Large intestine (tissue), 3 donors: ENCODE data around the gene NHS. TPM values are rescaled to one million over a fixed set of nuclear protein-coding genes. Genes with fewer than 3 reads are reported as not detected.

Experiments
- DNase-seq, 2 donors: peaks; one replicate each; pipeline versions ENCODE4 v3.0.0 to v3.0.0-alpha.2; 2013
- H3K27ac ChIP-seq: one replicate; pipeline ENCODE4 v1.5.1; 2013; ENCODE audit warnings: low read length
- H3K27me3 ChIP-seq: 2 replicates; pipeline ENCODE4 v1.6.1; 2013; ENCODE audit warnings: low read length; ENCODE audit not compliant: control insufficient read depth, insufficient read depth
- H3K36me3 ChIP-seq: 2 replicates; pipeline ENCODE4 v1.6.1; 2013; ENCODE audit warnings: low read length; ENCODE audit not compliant: control insufficient read depth, insufficient read depth
- H3K4me1 ChIP-seq: one replicate; pipeline ENCODE4 v1.6.1; 2013; ENCODE audit warnings: low read length; ENCODE audit not compliant: control insufficient read depth, insufficient read depth
- H3K4me3 ChIP-seq: one replicate; pipeline ENCODE4 v1.5.1; 2013; ENCODE audit warnings: low read length
- H3K9me3 ChIP-seq: one replicate; pipeline ENCODE4 v1.6.1; 2013; ENCODE audit warnings: mild to moderate bottlenecking, low read depth, low read length, moderate library complexity; ENCODE audit not compliant: control insufficient read depth
- WGBS: methylation state at CpG from one replicate; pipeline ENCODE4 v1.1.5; 2013; ENCODE audit warnings: low lambda C conversion rate; ENCODE audit not compliant: insufficient coverage; 5-methylcytosine and 5-hydroxymethylcytosine counted together
- polyA plus RNA-seq: library from polyadenylated mRNA; unstranded; fragments of 120-200 nt; gene quantifications from one replicate; pipeline ENCODE4 v1.2.1, GENCODE V29; 2013

The NHS gene
- polyA plus RNA-seq, 1 donor = 6.6 TPM

- no peak overlapping the region for H3K27ac ChIP-seq
- no peak overlapping the region for H3K4me3 ChIP-seq
- H3K36me3 ChIP-seq = no peaks in the 10 kb centered on the region
- no peak for DNase-seq
- no peaks in the 10 kb centered on the region for H3K27me3 ChIP-seq
- H3K4me1 ChIP-seq = no peaks in the 10 kb centered on the region
- H3K9me3 ChIP-seq = no peaks in the 10 kb centered on the region
Observed at GRCh38 chrX:17679261-17679660, 304.3 kb downstream of the NHS start.

DNA sequence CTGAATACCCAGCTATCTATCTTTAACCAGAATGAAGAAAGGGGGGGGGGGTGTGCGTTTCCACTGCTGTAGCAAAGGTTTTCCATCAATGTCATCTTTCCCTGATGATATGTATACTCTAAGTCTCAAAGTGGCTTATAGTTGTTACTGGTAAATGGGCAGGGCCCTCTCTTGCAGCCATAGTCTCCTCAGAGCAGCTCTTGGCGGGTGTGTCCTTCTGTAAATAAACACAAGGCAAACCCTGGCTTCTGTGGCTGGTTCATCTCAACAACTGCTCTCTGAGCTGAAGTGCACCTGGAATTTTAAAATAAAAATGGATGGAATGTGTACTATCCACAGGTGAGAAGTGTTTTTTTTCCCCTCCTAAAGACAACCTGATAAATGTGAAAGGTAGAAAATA, 304.8 kb downstream of the NHS start:
- H3K4me1 ChIP-seq = no peaks in the 10 kb centered on the region
- H3K4me3 ChIP-seq = no peak overlapping the region
- no peaks in the 10 kb centered on the region for H3K9me3 ChIP-seq
- no peak overlapping the region for H3K27ac ChIP-seq
- no peak for DNase-seq
- no peaks in the 10 kb centered on the region for H3K27me3 ChIP-seq
- WGBS = no CpG with 5 or more reads among the region's 2 CpGs
- no peaks in the 10 kb centered on the region for H3K36me3 ChIP-seq

DNA sequence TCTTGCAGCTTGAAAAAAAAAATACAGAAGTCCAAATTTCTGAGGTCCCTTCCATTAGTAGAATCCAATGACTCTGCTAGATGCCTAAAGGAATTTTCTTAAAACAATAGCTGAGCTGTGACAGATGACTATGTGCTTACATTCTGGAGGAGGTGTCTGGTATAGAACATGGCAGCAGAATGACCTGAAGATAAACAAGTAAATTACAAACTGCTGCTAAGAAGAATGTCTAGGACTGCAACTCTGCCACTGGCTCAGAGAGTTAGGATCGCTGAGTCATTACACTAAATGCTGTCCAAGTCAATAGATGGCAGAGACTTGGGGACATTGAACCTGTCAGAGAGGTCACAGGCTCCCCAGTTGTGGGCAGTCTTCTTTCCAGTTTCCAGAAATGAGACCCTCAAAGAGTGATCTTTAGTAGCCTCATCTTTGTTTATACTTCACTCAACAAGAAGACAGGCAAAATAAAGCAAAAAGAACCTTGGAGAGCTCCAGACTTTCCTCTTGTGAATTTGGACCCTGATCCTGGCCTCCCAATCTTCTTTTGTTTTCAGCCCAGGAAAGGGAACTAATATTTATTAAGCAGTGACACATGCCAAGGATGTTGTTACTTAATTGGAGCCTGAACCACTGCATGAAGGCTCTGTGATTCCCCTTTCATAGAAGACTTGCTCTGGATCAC, 305.9 kb downstream of the NHS start:
- DNase-seq = no peak
- H3K27ac ChIP-seq = no peak overlapping the region
- no CpG with 5 or more reads among the region's 1 CpG for WGBS
- no peaks in the 10 kb centered on the region for H3K4me1 ChIP-seq
- no peaks in the 10 kb centered on the region for H3K36me3 ChIP-seq
- H3K9me3 ChIP-seq = no peaks in the 10 kb centered on the region
- H3K27me3 ChIP-seq = no peaks in the 10 kb centered on the region
- no peak overlapping the region for H3K4me3 ChIP-seq

- no peaks in the 10 kb centered on the region for H3K36me3 ChIP-seq
- H3K4me3 ChIP-seq = no peak overlapping the region
- no peak overlapping the region for H3K27ac ChIP-seq
- H3K27me3 ChIP-seq = no peaks in the 10 kb centered on the region
- DNase-seq = no peak
- no peaks in the 10 kb centered on the region for H3K4me1 ChIP-seq
- no peaks in the 10 kb centered on the region for H3K9me3 ChIP-seq
- WGBS = no CpG with 5 or more reads among the region's 2 CpGs
Observed at GRCh38 chrX:17682259-17682658, 307.3 kb downstream of the NHS start.

DNA sequence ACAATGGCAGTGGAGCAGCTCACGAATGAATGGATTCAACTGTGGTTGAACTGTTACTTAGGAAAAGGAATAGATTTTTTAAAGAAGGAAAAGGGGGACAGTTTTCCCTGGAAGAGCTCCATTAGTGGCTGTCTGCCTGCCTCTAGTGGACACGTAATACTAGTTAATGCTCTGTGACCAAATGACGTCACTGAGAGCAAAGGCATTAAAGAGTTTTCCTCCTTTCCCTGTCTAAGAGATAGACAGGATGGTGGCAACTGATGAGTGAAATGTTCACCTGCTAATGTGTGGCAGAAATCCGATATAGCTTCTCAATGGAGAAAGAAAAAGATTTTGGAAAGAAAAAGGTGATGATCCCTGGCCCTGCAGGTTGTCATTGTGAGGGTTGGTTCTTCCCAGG, 310.0 kb downstream of the NHS start:
- DNase-seq = no peak
- no CpG with 5 or more reads among the region's 4 CpGs for WGBS
- Histone ChIP-seq H3K4me1 (no peaks in the 10 kb centered on the region), H3K9me3 (no peaks in the 10 kb centered on the region), H3K27me3 (no peaks in the 10 kb centered on the region), H3K27ac (no peak overlapping the region), H3K36me3 (no peaks in the 10 kb centered on the region), H3K4me3 (no peak overlapping the region)

DNA sequence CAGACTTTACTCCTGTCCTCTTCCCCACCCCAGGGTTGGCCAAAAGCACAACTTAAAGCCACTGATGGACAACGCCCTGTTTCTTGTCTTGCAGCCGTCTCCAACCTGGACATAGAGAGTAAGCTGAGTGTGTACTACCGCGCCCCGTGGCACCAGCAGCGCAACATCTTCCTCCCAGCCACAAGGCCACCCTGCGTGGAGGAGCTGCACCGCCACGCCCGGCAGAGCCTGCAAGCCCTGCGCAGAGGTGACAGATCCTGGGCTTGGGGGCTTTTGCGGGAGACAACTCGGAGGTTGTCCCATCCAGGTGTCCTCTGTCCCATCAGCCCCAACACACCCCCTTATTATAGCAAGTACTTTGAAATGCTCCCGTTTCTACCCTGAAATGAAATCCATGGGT, 312.6 kb downstream of the NHS start:
- Histone ChIP-seq H3K4me3 (no peak overlapping the region), H3K27me3 (no peaks in the 10 kb centered on the region), H3K4me1 (no peaks in the 10 kb centered on the region), H3K36me3 (no peaks in the 10 kb centered on the region), H3K9me3 (no peaks in the 10 kb centered on the region), H3K27ac (no peak overlapping the region)
- no peak for DNase-seq
- no CpG with 5 or more reads among the region's 14 CpGs for WGBS

DNA sequence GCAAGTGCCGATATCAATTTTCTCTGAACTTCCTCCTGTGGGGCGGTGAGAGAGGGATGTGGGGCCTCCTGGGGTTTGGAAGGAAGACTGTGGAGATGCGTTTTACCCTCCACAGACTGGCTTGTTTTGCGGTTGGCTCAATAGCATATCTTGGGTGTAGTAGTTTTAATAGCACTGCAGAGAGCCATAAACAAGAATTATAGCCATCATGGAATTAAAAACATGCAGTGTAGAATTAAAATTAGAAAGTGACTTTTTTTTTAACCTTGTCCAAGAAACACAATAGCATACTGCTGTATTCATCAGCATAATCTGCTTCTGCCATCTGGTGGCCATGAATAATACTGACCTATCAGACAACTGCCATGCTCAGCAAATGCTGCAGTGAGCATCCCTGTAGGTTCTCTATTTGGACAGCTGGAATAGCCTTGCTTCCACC, 315.0 kb downstream of the NHS start:
- no peaks in the 10 kb centered on the region for H3K4me1 ChIP-seq

DNA sequence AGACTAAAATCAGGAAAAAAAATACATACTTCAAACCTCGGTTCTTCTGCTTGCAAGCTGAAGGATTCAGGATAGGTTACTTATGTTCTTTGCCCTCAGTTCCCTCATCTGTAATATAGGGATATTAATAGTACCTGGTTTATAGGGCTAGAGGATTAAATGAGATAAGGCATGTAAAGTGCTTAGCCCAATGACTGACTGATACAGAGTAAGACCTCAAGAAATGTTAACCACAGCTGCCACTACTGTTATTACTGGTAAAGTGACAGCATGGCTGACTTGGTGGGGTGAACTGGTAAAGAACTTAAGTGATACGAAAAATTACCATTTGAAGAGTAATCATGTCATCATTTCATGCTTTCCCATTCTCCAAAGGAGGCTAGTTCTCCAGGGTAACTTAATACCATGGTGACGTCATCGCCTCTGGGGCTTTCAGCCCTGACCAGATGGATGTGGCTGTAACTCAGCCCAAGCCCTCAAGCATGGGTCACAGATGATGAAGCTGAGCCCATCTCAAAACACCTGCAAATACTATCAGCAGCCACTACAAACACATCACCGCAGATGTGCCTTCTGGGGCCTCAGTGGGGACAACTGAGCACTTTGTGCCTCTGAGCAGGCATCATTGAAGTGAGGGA, 317.8 kb downstream of the NHS start:
- H3K4me1 ChIP-seq = no peaks in the 10 kb centered on the region
- H3K27ac ChIP-seq = no peak overlapping the region
- H3K27me3 ChIP-seq = no peaks in the 10 kb centered on the region
- no peak for DNase-seq
- WGBS = no CpG with 5 or more reads among the region's 5 CpGs
- H3K36me3 ChIP-seq = no peaks in the 10 kb centered on the region
- H3K9me3 ChIP-seq = no peaks in the 10 kb centered on the region
- H3K4me3 ChIP-seq = no peak overlapping the region

More for the DNA sequence above, 315.0 kb downstream of the NHS start:
- WGBS = no CpG with 5 or more reads among the region's 4 CpGs
- H3K27me3 ChIP-seq = no peaks in the 10 kb centered on the region
- H3K36me3 ChIP-seq = no peaks in the 10 kb centered on the region
- H3K4me3 ChIP-seq = no peak overlapping the region
- no peaks in the 10 kb centered on the region for H3K9me3 ChIP-seq
- DNase-seq = peak; percentile 54 to 56
- no peak overlapping the region for H3K27ac ChIP-seq

- H3K4me1 ChIP-seq = no peaks in the 10 kb centered on the region
- no peak overlapping the region for H3K27ac ChIP-seq
- no CpG with 5 or more reads among the region's 1 CpG for WGBS
- no peaks in the 10 kb centered on the region for H3K27me3 ChIP-seq
- H3K36me3 ChIP-seq = no peaks in the 10 kb centered on the region
- no peaks in the 10 kb centered on the region for H3K9me3 ChIP-seq
- no peak for DNase-seq
- no peak overlapping the region for H3K4me3 ChIP-seq
Observed at GRCh38 chrX:17697191-17697590, 322.2 kb downstream of the NHS start.

DNA sequence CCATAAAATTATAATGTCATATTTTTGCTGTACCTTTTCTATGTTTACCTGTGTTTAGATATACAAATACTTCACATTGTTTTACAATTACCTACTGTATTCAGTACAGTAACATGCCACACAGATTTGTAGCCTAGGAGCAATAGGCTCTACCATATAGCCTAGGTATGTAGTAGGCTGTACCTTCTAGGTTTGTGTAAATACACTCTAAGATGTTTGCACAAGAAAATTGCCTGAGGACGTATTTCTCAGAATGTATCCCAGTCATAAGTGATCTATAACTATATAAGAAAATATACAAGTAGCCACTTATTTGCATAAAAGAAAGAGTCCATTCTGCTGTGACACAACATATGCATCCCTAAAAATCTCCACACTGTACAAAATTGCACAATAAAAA, 326.0 kb downstream of the NHS start:
- H3K36me3 ChIP-seq = no peaks in the 10 kb centered on the region
- H3K27ac ChIP-seq = no peak overlapping the region
- H3K4me1 ChIP-seq = no peaks in the 10 kb centered on the region
- H3K4me3 ChIP-seq = no peak overlapping the region
- no peaks in the 10 kb centered on the region for H3K27me3 ChIP-seq
- DNase-seq = no peak
- 100% methylated on average over 1 of the region's 1 CpG for WGBS
- H3K9me3 ChIP-seq = no peaks in the 10 kb centered on the region

DNA sequence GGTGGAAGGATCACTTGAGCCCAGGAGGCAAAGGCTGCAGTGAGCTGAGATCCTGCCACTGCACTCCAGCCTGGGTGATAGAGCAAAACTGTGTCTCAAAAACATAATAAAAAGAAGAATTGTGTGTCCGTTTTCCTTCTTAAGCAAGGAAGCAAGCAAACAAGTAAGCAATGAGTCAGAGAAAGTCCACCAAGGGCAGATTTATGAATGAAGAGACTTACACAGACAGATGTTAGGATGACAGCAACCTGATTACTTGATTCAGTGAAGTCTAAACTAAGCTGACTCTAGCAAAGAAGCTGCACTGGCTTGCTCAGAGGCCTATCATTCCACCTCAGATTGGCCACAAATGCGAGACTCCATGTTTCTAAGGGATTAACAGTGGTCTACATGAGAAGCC, 328.2 kb downstream of the NHS start:
- no peak overlapping the region for H3K27ac ChIP-seq
- H3K9me3 ChIP-seq = no peaks in the 10 kb centered on the region
- H3K4me1 ChIP-seq = no peaks in the 10 kb centered on the region
- H3K36me3 ChIP-seq = no peaks in the 10 kb centered on the region
- H3K27me3 ChIP-seq = no peaks in the 10 kb centered on the region
- DNase-seq = no peak
- H3K4me3 ChIP-seq = no peak overlapping the region
- 100% methylated on average over 1 of the region's 2 CpGs for WGBS
